NB4 (cell line): ENCODE measurements around the gene USP24.

Source experiments
- MYC ChIP-seq: IDR thresholded peaks from 2 replicates; pipeline ENCODE4 v1.6.1; 2011; ENCODE audit warnings: low read depth, low read length
- POLR2A ChIP-seq: IDR thresholded peaks from 2 replicates; pipeline ENCODE4 v1.6.1; 2011; ENCODE audit warnings: mild to moderate bottlenecking; ENCODE audit not compliant: insufficient read length; ENCODE audit errors: extremely low read depth
- TF ChIP-seq, protein P1 (sequence below): IDR thresholded peaks from one replicate; pipeline ENCODE4 v1.5.1; 2012; ENCODE audit warnings: low read depth, low read length
- TF ChIP-seq, protein P2 (sequence below): IDR thresholded peaks from 2 replicates; pipeline ENCODE4 v1.6.1; 2011; ENCODE audit warnings: low read depth, low read length

DNA sequence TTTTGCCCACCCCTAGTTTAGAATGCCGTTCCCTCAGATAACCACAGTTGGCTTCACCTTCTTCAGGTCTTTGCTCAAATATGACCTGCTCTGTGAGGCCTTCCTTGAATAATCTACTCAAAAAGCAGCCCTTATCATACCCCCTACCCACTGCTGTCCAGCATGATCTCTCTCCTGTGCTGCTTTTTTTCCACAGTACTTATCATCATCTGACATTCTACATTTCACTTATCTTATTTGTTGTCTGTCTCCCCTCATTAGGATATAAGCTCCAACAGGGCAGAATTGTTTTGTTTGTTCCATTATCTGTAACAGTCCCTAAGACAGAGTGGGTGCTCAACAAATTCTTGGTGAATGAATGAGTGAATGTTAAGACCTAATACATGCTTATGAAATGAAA, 18.1 kb downstream of the USP24 start:
- TF ChIP-seq, protein P1, sequence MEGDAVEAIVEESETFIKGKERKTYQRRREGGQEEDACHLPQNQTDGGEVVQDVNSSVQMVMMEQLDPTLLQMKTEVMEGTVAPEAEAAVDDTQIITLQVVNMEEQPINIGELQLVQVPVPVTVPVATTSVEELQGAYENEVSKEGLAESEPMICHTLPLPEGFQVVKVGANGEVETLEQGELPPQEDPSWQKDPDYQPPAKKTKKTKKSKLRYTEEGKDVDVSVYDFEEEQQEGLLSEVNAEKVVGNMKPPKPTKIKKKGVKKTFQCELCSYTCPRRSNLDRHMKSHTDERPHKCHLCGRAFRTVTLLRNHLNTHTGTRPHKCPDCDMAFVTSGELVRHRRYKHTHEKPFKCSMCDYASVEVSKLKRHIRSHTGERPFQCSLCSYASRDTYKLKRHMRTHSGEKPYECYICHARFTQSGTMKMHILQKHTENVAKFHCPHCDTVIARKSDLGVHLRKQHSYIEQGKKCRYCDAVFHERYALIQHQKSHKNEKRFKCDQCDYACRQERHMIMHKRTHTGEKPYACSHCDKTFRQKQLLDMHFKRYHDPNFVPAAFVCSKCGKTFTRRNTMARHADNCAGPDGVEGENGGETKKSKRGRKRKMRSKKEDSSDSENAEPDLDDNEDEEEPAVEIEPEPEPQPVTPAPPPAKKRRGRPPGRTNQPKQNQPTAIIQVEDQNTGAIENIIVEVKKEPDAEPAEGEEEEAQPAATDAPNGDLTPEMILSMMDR: no peak
- TF ChIP-seq, protein P2, sequence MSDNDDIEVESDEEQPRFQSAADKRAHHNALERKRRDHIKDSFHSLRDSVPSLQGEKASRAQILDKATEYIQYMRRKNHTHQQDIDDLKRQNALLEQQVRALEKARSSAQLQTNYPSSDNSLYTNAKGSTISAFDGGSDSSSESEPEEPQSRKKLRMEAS: no peak
- TF ChIP-seq POLR2A (no peak), MYC (no peak)
